Esophagus muscularis mucosa (tissue), 3 donors: ENCODE measurements around the gene YAF2.

Source experiments
- POLR2AphosphoS5 ChIP-seq, 2 donors: sonication (generic); formaldehyde crosslinking; IDR thresholded peaks; one replicate each; pipeline ENCODE4 v1.6.1; 2017; ENCODE audit warnings: antibody characterized with exemption in 2 of 2
- TF ChIP-seq, protein P1 (sequence below), 3 experiments: fragments of 200-600 bp in 2 of 3; fragments of 450-650 bp in 1 of 3; sonication (generic) in 2 of 3; IDR thresholded peaks; one replicate each; pipeline ENCODE4 v1.5.1; 2017 to 2019; ENCODE audit warnings: antibody characterized with exemption in 3 of 3, mild to moderate bottlenecking in 2 of 3, moderate library complexity in 1 of 3

DNA sequence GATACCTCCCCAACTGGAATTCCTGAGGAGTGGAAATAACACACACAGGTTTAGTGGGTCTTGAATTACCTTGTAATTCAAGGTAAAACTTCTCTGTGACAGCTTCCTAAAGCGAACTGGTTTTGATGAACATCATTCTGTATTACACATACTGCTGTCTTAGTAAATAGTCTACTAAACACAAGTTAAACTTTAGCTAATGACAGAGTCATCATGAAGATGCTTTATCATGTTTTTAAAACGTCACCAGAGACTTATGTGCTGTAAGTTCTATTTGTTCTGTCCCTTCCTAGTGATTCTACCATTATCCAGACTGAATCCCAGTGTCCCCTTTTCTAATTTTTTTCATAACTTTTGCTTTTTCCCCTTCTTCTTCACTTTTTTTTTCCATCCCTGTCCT lies 81.8 kb downstream of the YAF2 start:
- TF ChIP-seq, protein P1, sequence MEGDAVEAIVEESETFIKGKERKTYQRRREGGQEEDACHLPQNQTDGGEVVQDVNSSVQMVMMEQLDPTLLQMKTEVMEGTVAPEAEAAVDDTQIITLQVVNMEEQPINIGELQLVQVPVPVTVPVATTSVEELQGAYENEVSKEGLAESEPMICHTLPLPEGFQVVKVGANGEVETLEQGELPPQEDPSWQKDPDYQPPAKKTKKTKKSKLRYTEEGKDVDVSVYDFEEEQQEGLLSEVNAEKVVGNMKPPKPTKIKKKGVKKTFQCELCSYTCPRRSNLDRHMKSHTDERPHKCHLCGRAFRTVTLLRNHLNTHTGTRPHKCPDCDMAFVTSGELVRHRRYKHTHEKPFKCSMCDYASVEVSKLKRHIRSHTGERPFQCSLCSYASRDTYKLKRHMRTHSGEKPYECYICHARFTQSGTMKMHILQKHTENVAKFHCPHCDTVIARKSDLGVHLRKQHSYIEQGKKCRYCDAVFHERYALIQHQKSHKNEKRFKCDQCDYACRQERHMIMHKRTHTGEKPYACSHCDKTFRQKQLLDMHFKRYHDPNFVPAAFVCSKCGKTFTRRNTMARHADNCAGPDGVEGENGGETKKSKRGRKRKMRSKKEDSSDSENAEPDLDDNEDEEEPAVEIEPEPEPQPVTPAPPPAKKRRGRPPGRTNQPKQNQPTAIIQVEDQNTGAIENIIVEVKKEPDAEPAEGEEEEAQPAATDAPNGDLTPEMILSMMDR (IDR thresholded peaks at IDR 0.05), result no peak
- no peak for TF ChIP-seq POLR2AphosphoS5 (IDR thresholded peaks at IDR 0.05)
